GM23338 (cell line): Measurements from ENCODE around the gene LRRFIP2. TPM values are rescaled to one million over a fixed set of nuclear protein-coding genes. Genes with fewer than 3 reads are reported as not detected.

Source experiments
- ATAC-seq: fragments of 200-7000 bp; cut with Tn5 transposase; 3 replicates; pipeline ENCODE4 v1.9.1; 2020
- DNase-seq: peaks from one replicate; pipeline ENCODE4 v3.0.0-alpha.2; 2015; ENCODE audit warnings: low spot score
- H2AFZ ChIP-seq: fragments of 200-600 bp; sonication (generic); 2 replicates; pipeline ENCODE4 v1.8.0; 2016; ENCODE audit warnings: antibody characterized with exemption, mild to moderate bottlenecking, moderate library complexity
- H3F3A ChIP-seq: fragments of 200-600 bp; sonication (generic); replicated peaks from 2 replicates; pipeline ENCODE4 v1.8.0; 2017; ENCODE audit warnings: antibody characterized with exemption, mixed run types, low read depth
- H3K27ac ChIP-seq: fragments of 200-600 bp; sonication (generic); 2 replicates; pipeline ENCODE4 v1.6.1; 2016; ENCODE audit warnings: low read depth
- H3K27me3 ChIP-seq: fragments of 200-600 bp; sonication (generic); 2 replicates; pipeline ENCODE4 v1.8.0; 2016; ENCODE audit warnings: mild to moderate bottlenecking, mixed run types, moderate library complexity; ENCODE audit not compliant: insufficient read depth
- H3K36me3 ChIP-seq: fragments of 200-600 bp; sonication (generic); 2 replicates; pipeline ENCODE4 v1.8.0; 2016; ENCODE audit warnings: mild to moderate bottlenecking; ENCODE audit not compliant: insufficient read depth
- H3K4me1 ChIP-seq: fragments of 200-600 bp; sonication (generic); 2 replicates; pipeline ENCODE4 v1.8.0; 2016; ENCODE audit warnings: mild to moderate bottlenecking, moderate library complexity; ENCODE audit not compliant: insufficient read depth
- H3K4me2 ChIP-seq: fragments of 200-600 bp; sonication (generic); 2 replicates; pipeline ENCODE4 v1.7.1; 2017; ENCODE audit warnings: mixed run types
- H3K4me3 ChIP-seq: fragments of 200-600 bp; sonication (generic); 2 replicates; pipeline ENCODE4 v1.6.1; 2016; ENCODE audit warnings: mixed run types
- H3K79me2 ChIP-seq: fragments of 200-600 bp; sonication (generic); replicated peaks from 2 replicates; pipeline ENCODE4 v1.8.0; 2017; ENCODE audit warnings: mild to moderate bottlenecking; ENCODE audit not compliant: insufficient read depth
- H3K9me2 ChIP-seq: fragments of 200-600 bp; sonication (generic); 2 replicates; pipeline ENCODE4 v1.8.0; 2017; ENCODE audit not compliant: insufficient read depth
- H4K20me1 ChIP-seq: fragments of 200-600 bp; sonication (generic); replicated peaks from 2 replicates; pipeline ENCODE4 v1.8.0; 2017; ENCODE audit warnings: mild to moderate bottlenecking; ENCODE audit not compliant: insufficient read depth
- H3K27ac Mint-ChIP-seq: 2 replicates; pipeline ENCODE4 v1.8.0; 2020; ENCODE audit warnings: inconsistent platforms, mild to moderate bottlenecking, moderate library complexity, mixed read lengths
- H3K27me3 Mint-ChIP-seq: 3 replicates; pipeline ENCODE4 v1.8.0; 2022; ENCODE audit warnings: low read depth, mild to moderate bottlenecking, moderate library complexity, mixed read lengths, inconsistent platforms; ENCODE audit not compliant: insufficient read depth, poor library complexity
- H3K36me3 Mint-ChIP-seq: 3 replicates; pipeline ENCODE4 v1.8.0; 2021; ENCODE audit warnings: low read depth, mild to moderate bottlenecking, inconsistent platforms, moderate library complexity, mixed read lengths
- H3K4me1 Mint-ChIP-seq: 3 replicates; pipeline ENCODE4 v1.8.0; 2020; ENCODE audit warnings: mild to moderate bottlenecking, inconsistent platforms, mixed read lengths
- H3K4me3 Mint-ChIP-seq: 3 replicates; pipeline ENCODE4 v1.8.0; 2021; ENCODE audit warnings: moderate library complexity, mild to moderate bottlenecking, inconsistent platforms, mixed read lengths
- H3K9me3 Mint-ChIP-seq: 3 replicates; pipeline ENCODE4 v1.8.0; 2020; ENCODE audit warnings: moderate library complexity, mild to moderate bottlenecking, inconsistent platforms, mixed read lengths
- CTCF ChIP-seq, 2 experiments: fragments of 200-600 bp in 1 of 2; sonication (generic) in 1 of 2; conservative IDR thresholded peaks; 2 replicates each; pipeline versions ENCODE4 v1.5.1 to v1.6.1; 2016 to 2017; ENCODE audit warnings: antibody characterized with exemption in 2 of 2, low read depth in 2 of 2, mild to moderate bottlenecking in 2 of 2, moderate library complexity in 1 of 2
- ETS1 ChIP-seq: IDR thresholded peaks from 2 replicates; pipeline ENCODE4 v1.6.1; 2016; ENCODE audit warnings: antibody characterized with exemption
- EZH2phosphoT487 ChIP-seq: fragments of 200-600 bp; sonication (generic); IDR thresholded peaks from one replicate; pipeline ENCODE4 v1.8.1; 2018; ENCODE audit warnings: antibody characterized with exemption; ENCODE audit not compliant: unreplicated experiment
- POLR2AphosphoS5 ChIP-seq: IDR thresholded peaks from 2 replicates; pipeline ENCODE4 v1.6.1; 2016; ENCODE audit warnings: antibody characterized with exemption, low read depth
- STAT1 ChIP-seq: IDR thresholded peaks from one replicate; pipeline ENCODE4 v1.6.1; 2016; ENCODE audit warnings: antibody characterized with exemption; ENCODE audit not compliant: unreplicated experiment
- polyA plus RNA-seq: library from polyadenylated mRNA; unstranded; fragments of >200 nt; fragmentation: Nextera tagmentation; extraction: Ambion mirVana; gene quantifications from 2 replicates; pipeline ENCODE4 v1.2.1, GENCODE V29; 2016
- total RNA-seq: library from RNA; depleted of rRNA; stranded (reverse); fragments of >200 nt; shearing (Covaris generic); gene quantifications from 2 replicates; pipeline ENCODE4 v1.2.3, GENCODE V29; 2014
- TF ChIP-seq, protein P1 (sequence below): fragments of 250-450 bp; sonication (Bioruptor Pico); IDR thresholded peaks from 2 replicates; pipeline ENCODE4 v1.5.0; 2020; ENCODE audit warnings: mild to moderate bottlenecking, moderate library complexity
- TF ChIP-seq, protein P2 (sequence below): IDR thresholded peaks from one replicate; pipeline ENCODE4 v1.6.1; 2018; ENCODE audit warnings: antibody characterized with exemption; ENCODE audit not compliant: unreplicated experiment

The LRRFIP2 gene
- total and polyA plus RNA-seq, 2 experiments from 2014 or later: 20.3 to 29.0 TPM

- TF ChIP-seq, protein P1, sequence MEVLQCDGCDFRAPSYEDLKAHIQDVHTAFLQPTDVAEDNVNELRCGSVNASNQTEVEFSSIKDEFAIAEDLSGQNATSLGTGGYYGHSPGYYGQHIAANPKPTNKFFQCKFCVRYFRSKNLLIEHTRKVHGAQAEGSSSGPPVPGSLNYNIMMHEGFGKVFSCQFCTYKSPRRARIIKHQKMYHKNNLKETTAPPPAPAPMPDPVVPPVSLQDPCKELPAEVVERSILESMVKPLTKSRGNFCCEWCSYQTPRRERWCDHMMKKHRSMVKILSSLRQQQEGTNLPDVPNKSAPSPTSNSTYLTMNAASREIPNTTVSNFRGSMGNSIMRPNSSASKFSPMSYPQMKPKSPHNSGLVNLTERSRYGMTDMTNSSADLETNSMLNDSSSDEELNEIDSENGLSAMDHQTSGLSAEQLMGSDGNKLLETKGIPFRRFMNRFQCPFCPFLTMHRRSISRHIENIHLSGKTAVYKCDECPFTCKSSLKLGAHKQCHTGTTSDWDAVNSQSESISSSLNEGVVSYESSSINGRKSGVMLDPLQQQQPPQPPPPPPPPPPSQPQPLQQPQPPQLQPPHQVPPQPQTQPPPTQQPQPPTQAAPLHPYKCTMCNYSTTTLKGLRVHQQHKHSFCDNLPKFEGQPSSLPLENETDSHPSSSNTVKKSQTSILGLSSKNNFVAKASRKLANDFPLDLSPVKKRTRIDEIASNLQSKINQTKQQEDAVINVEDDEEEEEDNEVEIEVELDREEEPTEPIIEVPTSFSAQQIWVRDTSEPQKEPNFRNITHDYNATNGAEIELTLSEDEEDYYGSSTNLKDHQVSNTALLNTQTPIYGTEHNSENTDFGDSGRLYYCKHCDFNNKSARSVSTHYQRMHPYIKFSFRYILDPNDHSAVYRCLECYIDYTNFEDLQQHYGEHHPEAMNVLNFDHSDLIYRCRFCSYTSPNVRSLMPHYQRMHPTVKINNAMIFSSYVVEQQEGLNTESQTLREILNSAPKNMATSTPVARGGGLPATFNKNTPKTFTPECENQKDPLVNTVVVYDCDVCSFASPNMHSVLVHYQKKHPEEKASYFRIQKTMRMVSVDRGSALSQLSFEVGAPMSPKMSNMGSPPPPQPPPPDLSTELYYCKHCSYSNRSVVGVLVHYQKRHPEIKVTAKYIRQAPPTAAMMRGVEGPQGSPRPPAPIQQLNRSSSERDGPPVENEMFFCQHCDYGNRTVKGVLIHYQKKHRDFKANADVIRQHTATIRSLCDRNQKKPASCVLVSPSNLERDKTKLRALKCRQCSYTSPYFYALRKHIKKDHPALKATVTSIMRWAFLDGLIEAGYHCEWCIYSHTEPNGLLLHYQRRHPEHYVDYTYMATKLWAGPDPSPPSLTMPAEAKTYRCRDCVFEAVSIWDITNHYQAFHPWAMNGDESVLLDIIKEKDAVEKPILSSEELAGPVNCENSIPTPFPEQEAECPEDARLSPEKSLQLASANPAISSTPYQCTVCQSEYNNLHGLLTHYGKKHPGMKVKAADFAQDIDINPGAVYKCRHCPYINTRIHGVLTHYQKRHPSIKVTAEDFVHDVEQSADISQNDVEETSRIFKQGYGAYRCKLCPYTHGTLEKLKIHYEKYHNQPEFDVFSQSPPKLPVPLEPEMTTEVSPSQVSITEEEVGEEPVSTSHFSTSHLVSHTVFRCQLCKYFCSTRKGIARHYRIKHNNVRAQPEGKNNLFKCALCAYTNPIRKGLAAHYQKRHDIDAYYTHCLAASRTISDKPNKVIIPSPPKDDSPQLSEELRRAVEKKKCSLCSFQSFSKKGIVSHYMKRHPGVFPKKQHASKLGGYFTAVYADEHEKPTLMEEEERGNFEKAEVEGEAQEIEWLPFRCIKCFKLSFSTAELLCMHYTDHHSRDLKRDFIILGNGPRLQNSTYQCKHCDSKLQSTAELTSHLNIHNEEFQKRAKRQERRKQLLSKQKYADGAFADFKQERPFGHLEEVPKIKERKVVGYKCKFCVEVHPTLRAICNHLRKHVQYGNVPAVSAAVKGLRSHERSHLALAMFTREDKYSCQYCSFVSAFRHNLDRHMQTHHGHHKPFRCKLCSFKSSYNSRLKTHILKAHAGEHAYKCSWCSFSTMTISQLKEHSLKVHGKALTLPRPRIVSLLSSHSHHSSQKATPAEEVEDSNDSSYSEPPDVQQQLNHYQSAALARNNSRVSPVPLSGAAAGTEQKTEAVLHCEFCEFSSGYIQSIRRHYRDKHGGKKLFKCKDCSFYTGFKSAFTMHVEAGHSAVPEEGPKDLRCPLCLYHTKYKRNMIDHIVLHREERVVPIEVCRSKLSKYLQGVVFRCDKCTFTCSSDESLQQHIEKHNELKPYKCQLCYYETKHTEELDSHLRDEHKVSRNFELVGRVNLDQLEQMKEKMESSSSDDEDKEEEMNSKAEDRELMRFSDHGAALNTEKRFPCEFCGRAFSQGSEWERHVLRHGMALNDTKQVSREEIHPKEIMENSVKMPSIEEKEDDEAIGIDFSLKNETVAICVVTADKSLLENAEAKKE: no peak
- TF ChIP-seq STAT1 (no peak), EZH2phosphoT487 (no peak)
- TF ChIP-seq, protein P2, sequence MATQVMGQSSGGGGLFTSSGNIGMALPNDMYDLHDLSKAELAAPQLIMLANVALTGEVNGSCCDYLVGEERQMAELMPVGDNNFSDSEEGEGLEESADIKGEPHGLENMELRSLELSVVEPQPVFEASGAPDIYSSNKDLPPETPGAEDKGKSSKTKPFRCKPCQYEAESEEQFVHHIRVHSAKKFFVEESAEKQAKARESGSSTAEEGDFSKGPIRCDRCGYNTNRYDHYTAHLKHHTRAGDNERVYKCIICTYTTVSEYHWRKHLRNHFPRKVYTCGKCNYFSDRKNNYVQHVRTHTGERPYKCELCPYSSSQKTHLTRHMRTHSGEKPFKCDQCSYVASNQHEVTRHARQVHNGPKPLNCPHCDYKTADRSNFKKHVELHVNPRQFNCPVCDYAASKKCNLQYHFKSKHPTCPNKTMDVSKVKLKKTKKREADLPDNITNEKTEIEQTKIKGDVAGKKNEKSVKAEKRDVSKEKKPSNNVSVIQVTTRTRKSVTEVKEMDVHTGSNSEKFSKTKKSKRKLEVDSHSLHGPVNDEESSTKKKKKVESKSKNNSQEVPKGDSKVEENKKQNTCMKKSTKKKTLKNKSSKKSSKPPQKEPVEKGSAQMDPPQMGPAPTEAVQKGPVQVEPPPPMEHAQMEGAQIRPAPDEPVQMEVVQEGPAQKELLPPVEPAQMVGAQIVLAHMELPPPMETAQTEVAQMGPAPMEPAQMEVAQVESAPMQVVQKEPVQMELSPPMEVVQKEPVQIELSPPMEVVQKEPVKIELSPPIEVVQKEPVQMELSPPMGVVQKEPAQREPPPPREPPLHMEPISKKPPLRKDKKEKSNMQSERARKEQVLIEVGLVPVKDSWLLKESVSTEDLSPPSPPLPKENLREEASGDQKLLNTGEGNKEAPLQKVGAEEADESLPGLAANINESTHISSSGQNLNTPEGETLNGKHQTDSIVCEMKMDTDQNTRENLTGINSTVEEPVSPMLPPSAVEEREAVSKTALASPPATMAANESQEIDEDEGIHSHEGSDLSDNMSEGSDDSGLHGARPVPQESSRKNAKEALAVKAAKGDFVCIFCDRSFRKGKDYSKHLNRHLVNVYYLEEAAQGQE: no peak
Measured at GRCh38 chr3:37170513-37170912, 3.9 kb downstream of the LRRFIP2 start (continued).

- H3K27ac Mint-ChIP-seq: no peak overlapping the region
- H3K9me3 Mint-ChIP-seq: no peaks in the 10 kb centered on the region
- peaks cover 10% of the 10 kb centered on the region for H3K4me1 Mint-ChIP-seq
- H3K4me1 ChIP-seq: peaks cover 5% of the 10 kb centered on the region; the same call in 1 of the 2 replicates
- no peak overlapping the region for H3K4me3 Mint-ChIP-seq
- H3K36me3 Mint-ChIP-seq: no peaks in the 10 kb centered on the region
- peaks cover 26% of the 10 kb centered on the region for H3K79me2 ChIP-seq
- no peak for ATAC-seq
- no peaks in the 10 kb centered on the region for H3K27me3 ChIP-seq
- H3K36me3 ChIP-seq: no peaks in the 10 kb centered on the region
- no peak for DNase-seq
- H3K27ac ChIP-seq: no peak overlapping the region
- no peak overlapping the region for H2AFZ ChIP-seq
- no peaks in the 10 kb centered on the region; the same call in 1 of the 2 replicates for H4K20me1 ChIP-seq
- H3F3A ChIP-seq: no peaks in the 10 kb centered on the region
- TF ChIP-seq POLR2AphosphoS5 (no peak), ETS1 (no peak), EZH2phosphoT487 (no peak), STAT1 (no peak), CTCF (conservative IDR thresholded peaks at IDR 0.05; ENCODE audit: low read depth in 2 of 2) (no peak)
- TF ChIP-seq, protein P2: no peak
- peaks cover 4% of the 10 kb centered on the region for H3K27me3 Mint-ChIP-seq
- H3K9me2 ChIP-seq: no peaks in the 10 kb centered on the region
- H3K4me3 ChIP-seq: no peak overlapping the region
- H3K4me2 ChIP-seq: no peak overlapping the region
Measured at GRCh38 chr3:37170060-37170459, 4.3 kb downstream of the LRRFIP2 start.
